Upper lobe of right lung (tissue), 1 donor: ENCODE measurements around the gene DNMT1. TPM values are rescaled to one million over a fixed set of nuclear protein-coding genes. Genes with fewer than 3 reads are reported as not detected.
A peak's percentile ranks its signal among the peaks of the same experiment; 100 is the strongest.
"Not testable (repeated sequence)": the region's sequence is repeated elsewhere in the genome, so short reads cannot be mapped to it uniquely, and the experiment has no call there.

Experiments used
- ATAC-seq: fragments of 200-7000 bp; cut with Tn5 transposase; one replicate; pipeline ENCODE4 v1.9.1; 2020; ENCODE audit warnings: mild to moderate bottlenecking, moderate library complexity
- DNase-seq: peaks from one replicate; pipeline ENCODE4 v3.0.0-alpha.2; 2020
- H3K27ac ChIP-seq: fragments of 200-600 bp; one replicate; pipeline ENCODE4 v1.8.0; 2022
- H3K27me3 ChIP-seq: fragments of 200-600 bp; one replicate; pipeline ENCODE4 v1.8.0; 2022; ENCODE audit warnings: mild to moderate bottlenecking
- H3K36me3 ChIP-seq: fragments of 200-600 bp; one replicate; pipeline ENCODE4 v1.8.0; 2022
- H3K4me1 ChIP-seq: fragments of 200-600 bp; one replicate; pipeline ENCODE4 v1.8.0; 2022
- H3K4me3 ChIP-seq: fragments of 200-600 bp; one replicate; pipeline ENCODE4 v1.8.0; 2022; ENCODE audit warnings: mild to moderate bottlenecking
- H3K9me3 ChIP-seq: fragments of 200-600 bp; one replicate; pipeline ENCODE4 v1.8.0; 2022
- intact Hi-C: fragments of 100-400 bp; cut with DNase I; formaldehyde crosslinking; loops from one replicate; pipeline ENCODE4 v1.11.0; 2022
- total RNA-seq: library from RNA; stranded (reverse); fragmentation: NEBNext Ultra II Directional; extraction: Animal tissue kit (Norgen Biotek cat#: 25700); gene quantifications from one replicate; pipeline ENCODE4 v1.2.1, GENCODE V29; 2021
- TF ChIP-seq, protein P1 (sequence below): fragments of 200-600 bp; IDR thresholded peaks from one replicate; pipeline ENCODE4 v1.8.0; 2022; ENCODE audit warnings: antibody characterized with exemption
- donor health status: DM: no; HTN: yes; CAD: no; lungs with severe emphysema.

DNMT1 gene
- total RNA-seq, 1 donor from 2014 or later: 72.1 TPM

DNA sequence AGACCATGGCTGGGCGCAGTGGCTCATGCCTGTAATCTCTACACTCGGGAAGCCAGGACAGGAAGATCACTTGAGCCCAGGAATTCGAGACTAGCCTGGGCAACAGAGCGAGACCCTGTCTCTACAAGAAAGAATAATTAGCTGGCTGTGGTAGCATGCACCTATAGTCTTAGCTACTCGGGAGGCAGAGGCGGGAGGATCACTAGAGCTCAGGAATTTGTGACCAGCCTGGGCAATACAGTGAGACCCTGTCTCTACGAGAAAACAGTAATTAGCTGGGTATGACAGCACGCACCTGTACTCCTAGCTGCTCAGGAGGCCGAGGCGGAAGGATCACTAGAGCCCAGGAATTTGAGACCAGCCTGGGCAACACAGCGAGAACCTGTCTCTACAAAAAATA, 7.4 kb downstream of the DNMT1 start:
- Histone ChIP-seq H3K9me3 (no peaks in the 10 kb centered on the region), H3K27me3 (no peaks in the 10 kb centered on the region), H3K36me3 (peaks cover 17% of the 10 kb centered on the region), H3K4me3 (no peak overlapping the region), H3K27ac (no peak overlapping the region), H3K4me1 (no peaks in the 10 kb centered on the region)
- no peak for ATAC-seq
- no peak for DNase-seq
- TF ChIP-seq, protein P1, sequence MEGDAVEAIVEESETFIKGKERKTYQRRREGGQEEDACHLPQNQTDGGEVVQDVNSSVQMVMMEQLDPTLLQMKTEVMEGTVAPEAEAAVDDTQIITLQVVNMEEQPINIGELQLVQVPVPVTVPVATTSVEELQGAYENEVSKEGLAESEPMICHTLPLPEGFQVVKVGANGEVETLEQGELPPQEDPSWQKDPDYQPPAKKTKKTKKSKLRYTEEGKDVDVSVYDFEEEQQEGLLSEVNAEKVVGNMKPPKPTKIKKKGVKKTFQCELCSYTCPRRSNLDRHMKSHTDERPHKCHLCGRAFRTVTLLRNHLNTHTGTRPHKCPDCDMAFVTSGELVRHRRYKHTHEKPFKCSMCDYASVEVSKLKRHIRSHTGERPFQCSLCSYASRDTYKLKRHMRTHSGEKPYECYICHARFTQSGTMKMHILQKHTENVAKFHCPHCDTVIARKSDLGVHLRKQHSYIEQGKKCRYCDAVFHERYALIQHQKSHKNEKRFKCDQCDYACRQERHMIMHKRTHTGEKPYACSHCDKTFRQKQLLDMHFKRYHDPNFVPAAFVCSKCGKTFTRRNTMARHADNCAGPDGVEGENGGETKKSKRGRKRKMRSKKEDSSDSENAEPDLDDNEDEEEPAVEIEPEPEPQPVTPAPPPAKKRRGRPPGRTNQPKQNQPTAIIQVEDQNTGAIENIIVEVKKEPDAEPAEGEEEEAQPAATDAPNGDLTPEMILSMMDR: no peak
- intact Hi-C loops: no loop called here

DNA sequence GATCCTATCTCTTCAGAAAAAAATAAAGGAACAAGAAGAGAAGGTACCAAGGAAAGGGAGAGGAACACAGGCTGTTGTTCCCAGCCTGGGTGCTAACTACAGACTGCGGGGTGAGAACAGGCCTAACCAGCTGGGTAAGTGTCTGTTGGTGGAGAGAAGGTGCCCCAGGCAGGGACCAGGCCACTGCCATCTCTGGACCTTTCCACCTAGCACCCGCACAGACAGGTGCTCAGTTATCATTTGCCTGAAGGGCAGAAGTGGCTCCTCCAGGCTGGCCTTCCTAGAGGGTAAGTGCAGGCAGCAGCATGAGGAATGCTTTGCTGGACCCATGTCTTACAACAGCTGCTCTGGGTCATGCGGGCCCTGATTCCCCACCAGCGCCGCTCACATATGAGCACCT, 10.1 kb downstream of the DNMT1 start:
- Histone ChIP-seq H3K9me3 (no peaks in the 10 kb centered on the region), H3K4me3 (no peak overlapping the region), H3K4me1 (no peaks in the 10 kb centered on the region), H3K27me3 (no peaks in the 10 kb centered on the region), H3K36me3 (peaks cover 37% of the 10 kb centered on the region), H3K27ac (no peak overlapping the region)
- TF ChIP-seq, protein P1: no peak
- ATAC-seq (peak; percentile 38), DNase-seq (no peak)
- intact Hi-C loops: no loop called here

DNA sequence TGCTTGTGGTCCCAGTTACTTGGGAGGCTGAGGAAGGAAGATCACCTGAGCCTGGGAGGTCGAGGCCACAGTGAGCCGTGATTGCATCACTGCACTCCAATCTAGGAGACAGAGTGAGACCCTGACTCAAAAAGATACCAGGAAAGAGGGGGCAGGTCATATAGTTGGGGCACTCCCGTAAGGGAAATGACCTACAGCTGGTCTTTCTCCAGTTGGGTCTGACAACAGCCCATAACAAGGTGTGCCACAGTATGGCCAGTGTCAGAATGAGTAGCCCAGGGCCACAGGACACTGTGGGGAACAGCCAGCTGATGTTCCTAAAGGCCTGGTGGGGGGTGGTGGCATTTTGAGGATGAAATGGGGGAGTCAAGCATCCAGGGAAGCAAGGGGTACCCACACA, 10.8 kb downstream of the DNMT1 start:
- TF ChIP-seq, protein P1: no peak
- intact Hi-C loops: no loop called here
- H3K27me3 ChIP-seq: no peaks in the 10 kb centered on the region
- H3K27ac ChIP-seq: no peak overlapping the region
- peaks cover 44% of the 10 kb centered on the region for H3K36me3 ChIP-seq
- H3K9me3 ChIP-seq: no peaks in the 10 kb centered on the region
- ATAC-seq: no peak
- H3K4me3 ChIP-seq: no peak overlapping the region
- DNase-seq: no peak
- no peaks in the 10 kb centered on the region for H3K4me1 ChIP-seq

DNA sequence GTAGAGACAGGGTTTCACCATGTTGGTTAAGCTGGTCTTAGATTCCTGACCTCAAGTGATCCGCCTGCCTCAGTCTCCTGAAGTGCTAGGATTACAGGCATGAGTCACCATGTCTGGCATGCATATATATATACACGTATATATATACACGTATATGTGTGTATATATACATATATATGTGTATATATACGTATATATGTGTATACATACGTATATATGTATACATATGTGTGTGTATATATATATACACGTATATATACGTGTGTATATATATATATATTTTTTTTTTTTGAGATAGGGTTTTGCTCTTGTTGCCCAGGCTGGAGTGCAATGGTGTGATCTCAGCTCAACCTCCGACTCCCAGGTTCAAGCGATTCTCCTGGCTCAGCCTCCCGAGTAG, 11.9 kb downstream of the DNMT1 start:
- Histone ChIP-seq H3K4me1 (no peaks in the 10 kb centered on the region), H3K9me3 (no peaks in the 10 kb centered on the region), H3K27me3 (no peaks in the 10 kb centered on the region), H3K4me3 (no peak overlapping the region), H3K27ac (no peak overlapping the region), H3K36me3 (peaks cover 54% of the 10 kb centered on the region)
- ATAC-seq: no peak
- TF ChIP-seq, protein P1: no peak
- DNase-seq: no peak
- intact Hi-C loops: no loop called here

DNA sequence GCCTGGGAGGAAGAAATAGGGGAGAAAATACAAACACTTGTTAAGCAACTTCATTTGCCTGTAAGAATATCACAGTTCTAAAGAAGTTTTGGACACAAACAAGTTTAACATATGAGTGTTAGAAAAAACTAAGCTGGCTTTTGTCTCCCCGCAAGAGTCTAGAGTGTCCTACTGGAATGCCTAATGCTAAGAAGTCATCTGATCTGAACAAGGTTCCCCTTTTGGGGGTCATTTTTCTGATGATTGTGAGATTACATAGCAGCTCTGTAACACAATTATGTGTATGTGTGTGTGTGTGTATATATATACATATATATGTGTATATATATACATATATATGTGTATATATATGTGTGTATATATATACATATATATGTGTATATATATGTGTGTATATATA, 12.7 kb downstream of the DNMT1 start:
- TF ChIP-seq, protein P1: no peak
- H3K27ac ChIP-seq: no peak overlapping the region
- no peak overlapping the region for H3K4me3 ChIP-seq
- no peaks in the 10 kb centered on the region for H3K27me3 ChIP-seq
- DNase-seq (no peak), ATAC-seq (no peak)
- H3K36me3 ChIP-seq: peaks cover 61% of the 10 kb centered on the region
- H3K4me1 ChIP-seq: no peaks in the 10 kb centered on the region
- intact Hi-C loops: no loop called here
- no peaks in the 10 kb centered on the region for H3K9me3 ChIP-seq

DNA sequence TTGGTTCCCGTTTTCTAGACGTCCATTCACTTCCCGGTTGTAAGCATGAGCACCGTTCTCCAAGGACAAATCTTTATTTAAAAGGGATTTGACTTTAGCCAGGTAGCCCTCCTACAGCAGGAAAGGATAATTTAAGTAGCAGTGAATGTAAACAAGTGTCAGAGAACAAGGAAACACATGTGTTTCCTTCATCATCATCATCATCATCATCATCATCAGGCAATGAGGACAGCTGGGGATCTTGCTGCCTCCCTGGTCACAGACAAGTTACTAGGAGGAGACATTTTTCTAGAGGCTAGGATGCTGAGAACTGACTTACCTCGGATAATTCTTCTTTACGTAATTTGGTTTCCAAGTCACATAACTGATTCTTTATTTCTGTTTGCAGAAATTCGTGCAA, 14.3 kb downstream of the DNMT1 start:
- H3K4me3 ChIP-seq: no peak overlapping the region
- TF ChIP-seq, protein P1: no peak
- no peaks in the 10 kb centered on the region for H3K27me3 ChIP-seq
- no peaks in the 10 kb centered on the region for H3K9me3 ChIP-seq
- H3K27ac ChIP-seq: no peak overlapping the region
- ATAC-seq (no peak), DNase-seq (no peak)
- H3K4me1 ChIP-seq: no peaks in the 10 kb centered on the region
- intact Hi-C loops: no loop called here
- peaks cover 65% of the 10 kb centered on the region for H3K36me3 ChIP-seq

DNA sequence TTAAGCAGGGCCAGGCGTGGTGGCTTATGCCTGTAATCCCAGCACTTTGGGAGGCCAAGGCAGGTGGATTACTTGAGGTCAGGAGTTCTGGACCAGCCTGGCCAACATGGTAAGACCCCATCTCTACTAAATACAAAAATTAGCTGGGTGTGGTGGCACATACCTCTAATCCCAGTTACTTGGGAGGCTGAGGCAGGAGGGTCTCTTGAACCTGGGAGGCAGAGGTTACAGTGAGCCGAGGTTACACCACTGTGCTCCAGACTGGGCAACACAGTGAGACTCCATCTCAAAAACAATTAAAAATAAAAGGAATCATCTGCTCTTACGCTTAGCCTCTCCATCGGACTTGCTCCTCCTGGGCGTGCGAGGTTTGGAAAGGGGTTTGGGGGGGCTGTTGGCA, 14.7 kb downstream of the DNMT1 start:
- H3K27me3 ChIP-seq, intact Hi-C loops, H3K27ac ChIP-seq, ATAC-seq, DNase-seq, H3K9me3 ChIP-seq, H3K4me3 ChIP-seq, H3K4me1 ChIP-seq: not testable (repeated sequence)
- H3K36me3 ChIP-seq: peaks cover 65% of the 10 kb centered on the region
